Mesodermal cell (in vitro differentiated cells): ENCODE measurements around the gene IKZF4.

Source experiments
- H3K27ac ChIP-seq: 2 replicates; pipeline ENCODE4 v1.7.0; 2013; ENCODE audit warnings: mild to moderate bottlenecking, low read depth, low read length, moderate library complexity; ENCODE audit not compliant: severe bottlenecking
- H3K36me3 ChIP-seq: 2 replicates; pipeline ENCODE4 v1.7.1; 2013; ENCODE audit warnings: mild to moderate bottlenecking, low read length, moderate library complexity; ENCODE audit not compliant: control insufficient read depth, insufficient read depth
- H3K4me1 ChIP-seq: one replicate; pipeline ENCODE4 v1.7.1; 2013; ENCODE audit warnings: mild to moderate bottlenecking, low read length; ENCODE audit not compliant: insufficient read depth, control insufficient read depth, poor library complexity, severe bottlenecking
- H3K4me3 ChIP-seq: 2 replicates; pipeline ENCODE4 v1.7.0; 2013; ENCODE audit warnings: low read length, control low read depth, mild to moderate bottlenecking; ENCODE audit not compliant: insufficient read depth, poor library complexity, severe bottlenecking; ENCODE audit errors: extremely low read depth
- H3K9me3 ChIP-seq: 2 replicates; pipeline ENCODE4 v1.7.1; 2013; ENCODE audit warnings: mild to moderate bottlenecking, low read length, moderate library complexity; ENCODE audit not compliant: control insufficient read depth
- WGBS, 2 experiments: methylation state at CpG; one replicate each; pipeline ENCODE4 v1.1.5; 2013; ENCODE audit warnings: missing lambda C conversion rate in 2 of 2; ENCODE audit not compliant: insufficient coverage in 2 of 2; 5-methylcytosine and 5-hydroxymethylcytosine counted together

The IKZF4 gene

GRCh38 chr12:56084958-56085543 lies 64.2 kb downstream of the IKZF4 start:
- H3K36me3 ChIP-seq = no peaks in the 10 kb centered on the region
- H3K4me1 ChIP-seq = peaks cover 17% of the 10 kb centered on the region
- H3K4me3 ChIP-seq = no peak overlapping the region
- no peaks in the 10 kb centered on the region for H3K9me3 ChIP-seq
- H3K27ac ChIP-seq = no peak overlapping the region
- 93 to 95% methylated on average over 14 to 15 of the region's 15 CpGs for WGBS, 2 experiments

- Histone ChIP-seq H3K4me1 (peaks cover 8% of the 10 kb centered on the region), H3K36me3 (no peaks in the 10 kb centered on the region), H3K27ac (no peak overlapping the region), H3K9me3 (no peaks in the 10 kb centered on the region), H3K4me3 (no peak overlapping the region)
- no CpG with 5 or more reads among the region's 3 CpGs for WGBS, 2 experiments
Observed at GRCh38 chr12:56086096-56086495, 65.3 kb downstream of the IKZF4 start.

- H3K4me3 ChIP-seq = no peak overlapping the region
- no peaks in the 10 kb centered on the region for H3K36me3 ChIP-seq
- no peak overlapping the region for H3K27ac ChIP-seq
- H3K9me3 ChIP-seq = no peaks in the 10 kb centered on the region
- H3K4me1 ChIP-seq = peaks cover 6% of the 10 kb centered on the region
- 75 to 82% methylated on average over 6 of the region's 6 CpGs for WGBS, 2 experiments
Observed at GRCh38 chr12:56086608-56087007, 65.8 kb downstream of the IKZF4 start.

- no peaks in the 10 kb centered on the region for H3K9me3 ChIP-seq
- H3K4me3 ChIP-seq = no peak overlapping the region
- WGBS, 2 experiments = 92 to 98% methylated on average over 6 of the region's 6 CpGs
- no peak overlapping the region for H3K27ac ChIP-seq
- H3K36me3 ChIP-seq = no peaks in the 10 kb centered on the region
- H3K4me1 ChIP-seq = peaks cover 6% of the 10 kb centered on the region
Observed at GRCh38 chr12:56087220-56087619, 66.4 kb downstream of the IKZF4 start.
